Renal cortical epithelial cell (primary cell): ENCODE results near the gene YWHAQ. TPM values are rescaled to one million over a fixed set of nuclear protein-coding genes. Genes with fewer than 3 reads are reported as not detected.
"Not testable (repeated sequence)": the region's sequence is repeated elsewhere in the genome, so short reads cannot be mapped to it uniquely, and the experiment has no call there.

ENCODE experiments used
- DNase-seq: peaks from one replicate; pipeline ENCODE4 v3.0.0-alpha.2; 2011; ENCODE audit warnings: low read depth
- total RNA-seq: library from RNA; depleted of rRNA; stranded (reverse); fragments of >200 nt; gene quantifications from 2 replicates; pipeline ENCODE4 v1.2.3, GENCODE V29; 2014

Gene YWHAQ
- total RNA-seq, 1 donor from 2014 or later: 525 TPM

DNA sequence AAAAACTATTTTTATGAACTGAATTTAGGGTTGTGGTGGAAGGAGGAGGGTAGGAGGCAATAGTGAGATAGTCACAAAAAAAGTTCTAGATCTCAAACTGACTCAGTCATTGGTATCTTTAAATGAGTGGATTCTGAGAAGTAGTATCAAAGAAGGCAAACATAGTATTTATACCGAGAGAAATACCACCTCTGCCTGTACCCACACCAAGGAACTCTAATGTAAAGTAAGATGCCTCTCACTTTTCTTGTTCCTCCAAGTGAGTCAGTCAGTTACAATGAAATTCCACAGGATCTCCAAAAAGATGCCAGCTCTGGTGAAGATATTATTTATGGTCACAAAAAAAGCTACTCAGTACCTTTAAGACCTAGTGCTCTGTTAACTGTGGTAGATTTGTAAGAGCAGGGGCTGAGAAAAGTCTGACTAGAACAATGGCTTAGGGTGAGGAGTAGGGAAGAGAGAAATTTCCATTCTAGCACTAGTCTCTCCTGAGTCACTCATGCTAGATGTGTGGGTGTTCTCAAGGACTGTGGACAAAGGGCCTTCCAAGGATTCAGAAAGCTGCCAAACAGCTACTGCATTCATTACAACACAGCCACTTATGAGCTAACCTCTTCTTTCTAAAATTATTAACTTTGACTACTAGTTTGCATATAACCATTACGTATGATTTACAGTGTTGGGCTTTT lies 36.3 kb downstream of the YWHAQ start:
- peak; percentile 100 for DNase-seq

DNA sequence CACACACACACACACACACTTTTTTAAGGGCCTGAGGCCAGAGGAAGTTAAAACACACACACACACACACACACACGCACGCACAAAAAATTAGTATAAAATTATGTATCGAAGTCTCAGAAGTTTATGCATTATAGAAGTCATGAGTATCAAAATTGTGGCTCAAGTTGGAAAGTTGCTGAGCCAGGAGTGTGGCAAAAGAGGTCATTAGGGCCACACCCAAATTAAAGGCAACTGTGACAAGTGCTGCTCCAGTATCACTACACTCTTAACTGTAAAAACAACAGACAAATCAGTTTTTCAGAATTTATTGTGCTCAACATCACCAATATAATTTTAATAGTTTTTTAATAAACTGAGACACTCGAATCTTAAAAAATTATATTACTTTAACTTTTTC lies 36.9 kb downstream of the YWHAQ start:
- DNase-seq: no peak

DNA sequence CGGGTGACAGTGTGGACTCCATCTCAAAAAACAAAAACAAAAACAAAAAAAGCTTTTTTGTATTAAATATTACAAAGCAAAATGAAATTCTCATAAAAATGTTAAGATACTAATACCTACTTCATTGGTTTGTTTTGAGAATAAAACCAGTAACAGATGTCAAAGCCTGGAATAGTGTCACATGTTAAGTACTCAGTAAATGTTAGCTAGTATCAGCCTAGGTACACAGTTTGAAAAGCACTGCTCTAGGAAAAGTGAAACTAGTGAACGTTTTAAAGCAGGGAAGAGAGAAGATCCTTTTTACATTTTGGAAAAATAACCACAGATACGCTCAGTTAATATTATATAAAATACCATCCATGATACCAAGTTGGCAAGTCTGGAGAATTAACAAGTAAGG lies 38.1 kb downstream of the YWHAQ start:
- no peak for DNase-seq

DNA sequence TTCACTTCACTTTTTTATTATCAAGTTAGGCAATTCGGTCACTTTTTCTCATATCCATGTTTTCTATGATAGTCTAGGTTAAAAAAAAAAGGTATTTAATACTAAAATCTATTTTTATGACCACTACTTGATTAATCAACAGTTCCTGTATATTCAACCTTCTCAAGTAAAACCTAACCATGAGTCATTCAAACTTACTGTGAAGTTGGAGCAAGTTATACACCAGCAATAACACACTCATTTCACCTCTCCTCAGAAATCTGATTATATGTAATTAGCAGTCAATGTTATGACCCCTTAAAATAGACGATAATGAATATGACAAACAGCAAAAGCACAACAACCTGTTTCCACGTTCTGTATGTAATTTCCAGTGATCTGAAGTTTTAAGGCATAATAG lies 40.2 kb downstream of the YWHAQ start:
- DNase-seq: peak; percentile 70

DNA sequence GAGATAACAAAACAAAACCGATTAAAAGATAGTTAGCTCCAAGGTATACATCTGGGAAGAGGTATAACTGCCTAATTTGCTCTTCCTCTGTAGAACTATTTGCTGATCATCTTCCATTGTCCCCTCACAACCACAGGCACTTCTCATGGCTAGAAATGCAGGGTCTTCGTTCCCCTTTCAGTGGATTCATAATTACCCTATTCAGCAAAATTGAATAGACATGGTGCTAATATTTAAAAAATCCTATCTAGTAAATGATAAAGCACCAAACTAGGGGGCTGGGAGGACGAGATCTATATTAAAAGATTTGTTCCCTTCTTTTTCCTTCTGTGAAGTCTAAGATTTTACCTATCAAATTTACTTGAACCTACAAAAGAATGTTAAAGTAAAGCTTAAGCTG lies 44.3 kb downstream of the YWHAQ start:
- no peak for DNase-seq

DNA sequence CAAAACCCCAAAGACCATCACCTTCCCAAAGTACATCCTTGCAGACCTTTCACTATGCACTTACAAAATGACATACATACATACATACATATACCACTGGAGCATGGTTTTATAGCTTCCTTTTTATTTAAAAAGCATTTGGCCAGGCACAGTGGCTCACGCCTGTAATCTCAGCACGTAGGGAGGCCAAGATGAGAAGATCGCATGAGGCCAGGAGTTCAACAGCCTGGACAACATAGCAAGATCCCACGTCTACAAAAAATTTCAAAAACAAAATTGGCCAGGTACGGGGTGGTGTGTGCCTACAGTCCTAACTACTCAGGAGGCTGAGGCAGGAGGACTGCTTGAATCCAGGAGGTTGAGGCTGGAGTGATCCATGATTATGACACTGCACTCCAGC lies 45.3 kb downstream of the YWHAQ start:
- DNase-seq: no peak

DNA sequence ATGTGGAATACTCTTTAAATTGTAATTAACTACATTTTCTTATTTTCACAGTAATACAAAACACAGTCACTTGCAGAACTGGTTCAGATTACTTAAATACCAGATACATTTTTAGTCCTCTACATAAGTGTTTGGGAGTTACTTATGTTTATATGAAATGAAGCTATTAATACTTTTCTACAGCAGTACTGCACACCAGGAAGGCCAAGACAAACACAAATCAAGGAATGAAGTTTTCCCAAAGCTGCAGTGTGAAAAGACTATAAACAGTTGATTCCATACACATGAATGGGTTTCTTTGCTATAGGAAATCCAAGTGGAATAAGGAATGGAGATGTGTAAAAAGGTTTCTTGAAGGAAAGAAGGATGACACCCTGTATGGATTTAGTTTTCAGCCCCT lies 45.9 kb downstream of the YWHAQ start:
- DNase-seq: not testable (repeated sequence)

DNA sequence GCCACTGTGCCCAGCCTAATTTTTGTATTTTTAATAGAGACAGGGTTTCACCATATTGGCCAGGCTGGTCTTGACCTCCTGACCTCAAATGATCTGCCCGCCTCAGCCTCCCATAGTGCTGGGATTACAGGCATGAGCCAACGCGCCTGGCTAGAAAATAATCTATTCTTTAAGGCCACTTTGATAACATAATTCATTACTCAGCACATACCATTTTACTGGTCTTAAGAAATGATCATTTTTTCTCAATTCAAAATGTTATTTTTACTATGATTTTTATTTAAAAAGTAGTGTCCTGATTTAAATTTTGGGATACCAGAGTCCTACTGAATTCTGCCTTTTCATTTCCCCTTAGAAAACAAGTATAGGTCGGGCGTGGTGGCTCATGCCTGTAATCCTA lies 48.2 kb downstream of the YWHAQ start:
- DNase-seq: no peak

DNA sequence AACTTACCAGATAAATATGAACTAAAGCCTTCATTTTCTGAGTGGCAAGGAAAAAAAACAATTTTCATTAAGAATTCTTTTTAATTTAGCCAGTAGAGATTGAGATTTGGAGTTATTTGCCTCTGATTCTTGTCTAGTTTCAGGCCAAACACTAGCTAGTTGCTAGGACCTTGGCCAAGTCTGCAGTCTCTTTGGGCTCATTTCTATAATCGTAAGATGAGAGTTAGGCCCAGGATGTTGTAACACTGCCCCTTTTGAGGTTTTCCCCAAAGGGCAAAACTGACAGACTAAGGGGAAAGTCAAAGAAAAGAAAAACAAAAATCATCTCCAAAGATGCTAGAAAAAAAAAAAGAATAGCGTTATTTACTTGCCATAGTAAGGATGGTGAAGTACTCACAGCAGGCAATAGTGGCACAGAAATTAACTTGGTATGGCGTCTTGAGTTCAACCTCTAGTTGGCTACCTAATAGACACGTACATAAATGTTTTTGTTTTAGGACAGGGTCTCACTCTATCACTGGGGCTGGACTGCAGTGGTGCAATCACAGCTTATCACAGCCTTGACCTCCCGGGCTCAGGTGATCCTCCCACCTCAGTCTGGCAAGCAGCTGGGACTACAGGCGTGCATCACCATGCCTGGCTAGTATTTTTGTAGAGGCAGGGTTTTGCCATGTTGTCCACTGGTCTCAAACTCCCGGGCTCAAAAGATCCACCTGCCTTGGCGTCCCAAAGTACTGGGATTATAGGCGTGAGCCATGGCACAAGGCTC lies 52.1 kb downstream of the YWHAQ start:
- no peak for DNase-seq

DNA sequence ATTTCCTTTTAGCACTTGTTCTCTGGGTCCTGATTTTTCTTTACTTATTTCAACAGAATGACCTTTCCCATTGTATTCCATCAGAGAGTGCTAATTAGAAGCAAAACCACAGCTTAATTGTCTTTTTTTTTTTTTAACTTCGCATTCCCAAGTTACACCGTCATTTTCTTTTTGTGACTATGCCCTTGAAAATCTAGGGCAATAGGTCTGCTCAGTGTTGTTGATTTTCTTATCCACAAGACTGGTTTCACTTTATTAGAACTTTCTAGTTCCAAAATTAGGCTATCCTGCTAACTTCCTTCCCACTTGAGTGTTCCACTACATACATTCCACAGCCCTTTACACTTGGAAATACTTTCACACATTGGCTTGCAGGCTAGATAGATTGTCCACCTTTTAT lies 56.5 kb downstream of the YWHAQ start:
- DNase-seq: peak; percentile 91

DNA sequence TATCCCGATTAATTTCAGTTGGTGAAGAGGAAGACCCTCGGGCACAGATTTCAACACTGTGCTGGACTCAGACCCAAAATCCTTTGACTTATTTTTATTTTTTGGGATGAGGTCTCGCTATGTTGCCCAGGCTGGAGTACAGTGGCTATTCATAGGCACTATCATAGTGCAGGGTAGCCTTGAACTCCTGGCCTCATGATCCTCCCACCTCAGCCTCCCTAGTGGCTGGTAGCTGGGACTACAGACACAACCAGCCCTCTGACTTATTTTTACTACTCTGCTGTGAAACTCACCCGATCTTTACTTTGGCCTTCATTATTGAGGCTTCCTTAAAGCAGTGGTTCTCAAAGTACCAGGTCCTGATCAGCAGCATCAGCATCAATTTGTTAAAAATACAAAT lies 57.0 kb downstream of the YWHAQ start:
- DNase-seq: no peak

DNA sequence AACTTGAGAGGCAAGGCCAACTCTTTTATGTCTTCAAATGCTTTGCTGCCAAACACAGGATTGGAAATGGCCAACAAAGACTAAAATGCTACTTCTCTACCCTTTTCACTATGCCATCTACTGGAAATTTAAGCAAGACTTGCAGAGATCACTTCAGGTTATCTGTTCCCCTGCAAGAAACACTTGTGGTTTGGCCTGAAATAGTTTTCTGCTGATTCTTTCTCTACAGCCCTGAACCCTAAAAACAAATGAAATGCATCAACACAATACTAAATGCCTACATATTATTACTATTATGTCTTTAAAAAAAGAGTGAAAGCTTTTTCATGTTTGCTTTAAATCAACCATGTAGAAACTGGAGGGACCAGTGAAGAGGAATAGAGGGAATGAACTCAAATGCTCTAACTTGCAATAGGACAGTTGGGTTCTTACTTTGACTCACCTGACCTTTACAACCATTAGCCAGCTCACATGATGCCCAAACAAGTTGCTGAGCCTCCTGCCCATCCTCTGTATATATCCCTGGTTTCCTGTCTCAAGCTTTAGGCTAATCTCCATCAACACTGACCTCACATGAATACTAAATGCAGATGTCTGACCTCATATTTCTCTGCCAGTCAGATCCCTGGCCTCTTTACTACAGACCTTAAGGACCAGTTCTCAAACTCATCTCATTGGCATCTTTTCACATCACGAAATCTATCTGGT lies 57.6 kb downstream of the YWHAQ start:
- DNase-seq: peak; percentile 37

DNA sequence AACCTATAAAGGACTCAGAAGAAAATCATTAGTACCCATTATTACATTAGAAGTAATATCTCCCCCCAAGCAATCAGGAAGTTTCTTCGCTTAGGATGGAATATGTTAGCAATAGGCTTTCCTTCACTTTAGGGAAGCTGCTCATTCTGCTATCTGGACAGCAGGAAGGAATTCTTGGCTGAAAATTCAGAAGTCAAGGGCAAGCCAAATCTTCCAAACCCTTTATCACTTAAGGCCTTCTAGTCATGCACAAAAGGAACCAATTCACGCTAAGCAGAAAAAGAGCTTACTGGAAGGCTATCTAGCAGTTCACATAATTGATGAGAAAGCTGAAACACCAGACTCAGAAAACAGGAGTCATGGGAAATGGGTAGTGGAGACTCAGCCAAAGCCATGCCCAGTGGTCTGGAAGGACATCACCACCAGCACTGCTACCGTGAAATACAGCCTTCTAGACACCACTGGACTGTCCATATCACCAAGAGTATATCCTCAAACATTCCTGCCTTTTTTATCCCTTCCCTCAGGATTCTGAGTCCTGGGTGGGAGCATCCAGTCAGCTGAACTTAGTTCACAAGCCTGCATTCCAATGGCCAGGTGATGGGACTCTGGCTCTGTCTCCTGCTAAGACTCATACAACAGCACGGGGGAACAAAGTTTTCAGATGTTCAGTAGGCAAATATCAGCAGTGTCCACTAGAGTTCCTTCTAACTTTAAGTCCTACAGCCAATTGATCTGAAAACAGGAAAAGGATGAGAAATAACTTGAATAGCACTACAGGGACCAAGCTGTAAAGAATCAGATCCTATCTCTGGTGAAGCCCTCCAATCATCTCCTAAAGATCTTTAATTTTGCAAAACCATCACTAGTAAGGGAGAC lies 60.4 kb downstream of the YWHAQ start:
- no peak for DNase-seq

DNA sequence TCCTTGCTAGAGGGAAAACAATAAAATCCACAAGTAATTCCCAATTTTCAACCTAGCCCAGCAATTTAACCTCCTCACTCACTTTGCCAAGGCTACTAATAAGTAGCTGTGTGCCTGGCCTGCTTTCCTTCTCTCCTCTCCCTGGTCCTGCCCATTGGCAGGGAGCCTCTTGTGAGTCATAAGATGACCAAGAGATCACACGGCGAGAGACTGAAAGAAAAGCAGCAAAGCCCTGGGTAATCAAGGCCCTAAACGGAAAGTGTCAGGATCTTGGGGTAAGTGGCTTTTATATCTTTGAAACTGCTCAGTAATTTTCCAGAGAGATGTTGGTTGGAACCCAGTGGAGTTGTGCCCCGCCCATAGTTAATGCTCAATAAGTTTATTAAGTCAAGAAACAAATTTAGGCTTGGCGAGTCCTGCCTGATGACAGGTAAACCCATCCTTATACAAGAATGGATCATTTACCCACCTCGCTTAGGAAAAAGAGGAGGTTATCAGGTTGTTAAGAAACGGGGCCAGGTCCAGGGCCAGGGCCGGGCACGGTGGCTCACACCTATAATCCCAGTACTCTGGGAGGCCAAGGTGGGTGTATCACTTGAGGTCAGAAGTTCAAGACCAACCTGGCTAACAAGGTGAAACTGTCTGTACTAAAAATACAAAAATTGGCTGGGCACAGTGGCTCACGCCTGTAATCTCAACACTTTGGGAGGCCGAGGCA lies 65.2 kb downstream of the YWHAQ start:
- peak; percentile 96 for DNase-seq

DNA sequence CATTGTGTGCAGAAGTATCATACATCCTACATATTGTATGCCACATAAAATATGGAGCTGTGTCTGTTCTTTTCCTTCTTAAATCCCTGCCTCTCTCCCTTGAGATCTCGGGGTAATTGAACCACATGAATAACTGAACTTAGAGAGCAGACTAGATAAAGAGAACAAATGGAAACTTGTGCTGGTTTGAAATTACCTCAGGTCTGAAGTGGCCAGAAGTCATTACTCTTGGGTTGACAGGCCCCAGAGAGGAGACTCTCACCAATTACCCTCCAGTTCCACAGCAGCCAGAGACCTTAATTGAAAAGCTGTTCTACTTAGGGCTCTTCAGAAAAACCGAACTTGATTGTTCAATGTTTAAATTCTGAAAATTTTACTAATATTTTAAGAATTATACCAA lies 70.2 kb downstream of the YWHAQ start:
- no peak for DNase-seq

DNA sequence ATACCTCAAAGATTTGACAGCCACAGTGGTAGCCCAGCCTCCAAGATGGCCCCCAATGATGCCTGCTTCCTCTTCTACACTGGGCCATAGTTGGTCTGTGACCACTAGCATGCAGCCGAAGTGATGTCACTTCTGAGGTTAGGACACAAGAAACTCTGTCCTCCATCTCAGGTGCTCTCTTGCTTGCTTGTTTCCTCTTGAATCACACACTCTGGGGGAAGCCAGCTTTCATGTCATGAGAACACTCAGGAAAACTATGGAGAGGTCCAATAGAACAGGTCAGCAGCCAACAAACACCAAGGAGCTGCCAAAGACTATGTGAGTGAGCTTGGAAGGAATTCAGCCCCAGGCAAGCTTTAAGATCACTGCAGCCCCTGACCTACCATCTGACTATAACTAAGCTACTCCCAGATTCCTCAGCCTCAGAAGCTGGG lies 71.8 kb downstream of the YWHAQ start:
- DNase-seq: peak; percentile 96

DNA sequence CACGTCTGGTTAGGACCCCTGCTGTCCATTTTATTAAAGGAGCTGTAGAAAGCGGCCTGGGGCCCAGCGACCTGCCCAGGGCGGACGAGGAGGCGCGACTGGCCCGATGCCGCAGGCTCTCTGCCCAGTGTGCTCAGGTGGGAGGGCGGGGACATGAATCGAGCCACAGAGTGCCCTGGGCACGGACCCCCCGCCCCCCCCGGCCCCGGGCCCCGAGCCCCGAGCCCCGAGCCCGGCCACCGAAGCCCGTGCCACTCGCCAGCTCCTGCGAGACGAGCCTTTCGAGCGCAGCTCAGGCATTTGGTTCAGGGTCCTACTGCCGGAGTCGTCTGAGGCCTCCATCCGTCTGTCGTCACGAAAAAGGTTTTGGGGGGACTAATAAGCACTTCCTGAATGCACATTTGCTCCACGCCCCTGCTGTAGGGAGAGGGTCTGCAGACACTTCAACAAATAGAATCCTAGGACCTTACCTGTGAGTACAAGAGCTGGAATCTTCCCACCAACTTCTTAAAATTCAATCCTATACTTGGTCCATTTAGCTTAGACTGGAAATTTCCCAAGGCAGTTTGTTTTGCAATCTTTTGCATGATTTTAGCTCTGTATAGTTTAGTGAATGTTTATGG lies 74.6 kb downstream of the YWHAQ start:
- no peak for DNase-seq

DNA sequence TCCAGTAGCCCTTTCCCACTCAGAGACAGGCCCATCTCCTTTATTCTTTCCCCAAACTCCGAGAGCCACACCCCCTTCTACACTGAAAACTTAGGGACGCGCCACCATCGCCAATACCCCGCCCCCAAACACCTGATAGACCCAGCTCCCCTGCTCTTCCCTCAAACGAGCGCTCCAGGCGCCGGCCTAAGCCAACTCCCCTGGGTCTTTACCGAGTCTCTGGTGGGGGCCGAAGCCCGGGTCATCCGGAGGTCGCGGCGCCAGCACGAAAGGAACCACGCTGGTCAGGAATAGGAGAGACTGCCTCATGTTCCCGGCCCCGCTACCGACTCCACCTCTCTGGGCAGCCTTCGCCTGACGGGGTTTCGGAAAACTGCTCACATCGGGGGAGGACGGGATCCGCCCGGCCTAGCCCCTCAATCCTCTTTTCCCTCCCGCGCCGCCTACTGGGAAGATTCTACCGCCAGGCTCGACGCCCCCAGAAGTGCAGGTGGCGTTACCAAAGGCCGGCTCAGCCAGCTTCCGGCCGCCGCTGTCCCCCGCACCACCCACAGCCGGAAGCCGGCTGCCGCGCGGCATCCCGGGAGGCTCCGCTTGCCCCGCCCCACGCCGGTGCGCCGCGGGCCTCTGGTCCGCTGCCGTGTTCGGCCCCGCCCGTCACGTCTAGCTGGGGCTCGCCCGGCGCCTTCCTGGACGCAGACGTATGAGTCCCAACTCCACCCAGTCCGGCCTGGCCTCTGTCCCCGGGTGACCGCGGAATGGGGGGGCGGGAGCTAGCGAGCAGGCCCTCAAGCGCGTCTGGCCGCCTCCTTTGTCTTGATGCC lies 75.3 kb downstream of the YWHAQ start, which contains the start of gene ADAM17:
ADAM17 (minus strand) TSS at position 534 of the 824 bp plus-strand sequence; CDS start at position 309, 225 bp downstream.
- peak; percentile 87 for DNase-seq

DNA sequence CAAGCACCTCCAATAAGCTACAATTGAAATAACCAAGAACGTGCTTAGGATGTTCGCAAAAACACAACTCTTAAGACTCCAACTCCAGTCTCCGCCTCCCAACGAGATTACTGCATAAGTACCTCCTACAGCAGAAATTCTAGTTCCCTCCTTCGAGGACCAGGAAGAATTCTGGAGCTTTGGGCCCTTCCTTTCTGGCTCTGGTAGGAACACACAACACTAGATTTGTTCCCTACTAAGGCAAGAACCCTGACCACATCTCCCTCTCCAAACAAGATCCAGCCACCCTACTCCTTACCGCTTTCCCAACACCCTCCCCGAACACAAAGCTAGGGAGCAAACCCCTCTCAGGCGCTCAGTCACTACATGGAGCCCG lies 75.9 kb downstream of the YWHAQ start:
- DNase-seq: peak; percentile 79
